Choroid plexus epithelial cell (primary cell): ENCODE measurements around the gene OPCML.

ENCODE experiments used
- DNase-seq: peaks from one replicate; pipeline ENCODE4 v3.0.0-alpha.2; 2010; ENCODE audit warnings: low read depth
- H3K4me3 ChIP-seq: 2 replicates; pipeline ENCODE4 v1.5.1; 2011; ENCODE audit warnings: low read depth, mild to moderate bottlenecking, control low read depth, low read length, moderate library complexity
- CTCF ChIP-seq: conservative IDR thresholded peaks from 2 replicates; pipeline ENCODE4 v1.5.1; 2011; ENCODE audit warnings: low read depth, mild to moderate bottlenecking, control low read depth, inconsistent platforms, low read length, moderate library complexity

OPCML gene

DNA sequence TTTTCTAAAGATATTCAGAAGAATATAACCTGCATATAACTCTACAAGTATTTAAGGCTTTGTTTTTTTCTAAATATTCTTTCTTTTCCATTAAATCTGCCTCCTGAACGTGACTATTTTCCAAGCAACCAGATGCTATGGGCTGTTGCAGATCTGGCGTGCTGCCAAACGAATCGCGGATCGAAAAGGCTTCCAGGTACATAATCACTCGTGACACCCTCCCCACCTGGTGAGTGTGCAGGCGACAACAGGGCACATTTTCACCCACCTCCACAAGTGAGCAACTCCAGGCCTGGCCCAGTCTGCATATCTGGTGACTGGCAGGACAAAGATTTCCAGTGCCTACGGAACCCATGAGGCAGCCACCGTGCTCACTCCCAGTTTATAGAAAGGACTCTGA, 660.1 kb downstream of the OPCML start:
- no peak overlapping the region for H3K4me3 ChIP-seq
- DNase-seq, result no peak
- TF ChIP-seq CTCF, result no peak

DNA sequence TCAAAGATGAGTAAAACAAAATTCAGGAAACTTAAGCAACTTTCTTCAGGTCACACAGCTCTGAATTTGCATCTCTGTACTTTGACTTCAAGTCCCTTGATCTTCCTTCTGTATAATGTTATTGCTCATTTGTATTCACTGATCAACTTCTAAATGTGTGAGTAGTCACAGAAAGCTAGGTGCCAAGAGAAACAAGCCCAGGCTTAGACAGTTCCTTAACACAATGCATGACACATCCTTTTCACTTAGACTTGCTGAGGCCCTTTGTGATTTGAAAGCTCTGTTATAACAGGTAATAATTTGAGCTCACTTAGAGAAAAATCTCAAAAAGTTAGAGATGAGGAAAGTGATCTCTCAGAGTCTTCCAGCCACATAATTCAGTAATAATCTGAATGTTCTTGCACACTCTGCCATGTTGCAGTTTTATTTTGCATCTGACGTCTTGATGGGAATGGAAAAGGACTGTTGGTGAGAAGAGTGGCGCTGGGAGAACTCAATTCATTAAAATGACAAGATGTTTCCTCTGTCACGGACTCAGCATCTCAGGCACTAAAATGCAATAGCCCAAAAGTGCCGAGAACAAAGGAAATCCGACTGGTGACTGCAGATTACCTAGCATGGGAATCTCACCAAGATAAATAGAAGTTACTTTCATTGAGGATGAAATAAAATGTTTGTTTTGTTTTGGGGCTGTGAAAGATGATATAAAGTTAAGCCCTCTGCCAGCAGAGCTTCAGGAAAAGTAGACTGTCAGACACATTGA, 665.3 kb downstream of the OPCML start:
- peak; percentile 18 for DNase-seq
- H3K4me3 ChIP-seq, result no peak overlapping the region
- no peak for TF ChIP-seq CTCF

- TF ChIP-seq CTCF, result no peak
- H3K4me3 ChIP-seq, result no peak overlapping the region
- DNase-seq, result no peak
Observed at GRCh38 chr11:132865623-132866022, 666.7 kb downstream of the OPCML start.

- H3K4me3 ChIP-seq, result no peak overlapping the region
- no peak for TF ChIP-seq CTCF
- no peak for DNase-seq
Observed at GRCh38 chr11:132864811-132865576, 667.3 kb downstream of the OPCML start.

- DNase-seq, result no peak
- TF ChIP-seq CTCF, result no peak
- H3K4me3 ChIP-seq, result no peak overlapping the region
Observed at GRCh38 chr11:132862933-132863332, 669.4 kb downstream of the OPCML start.

DNA sequence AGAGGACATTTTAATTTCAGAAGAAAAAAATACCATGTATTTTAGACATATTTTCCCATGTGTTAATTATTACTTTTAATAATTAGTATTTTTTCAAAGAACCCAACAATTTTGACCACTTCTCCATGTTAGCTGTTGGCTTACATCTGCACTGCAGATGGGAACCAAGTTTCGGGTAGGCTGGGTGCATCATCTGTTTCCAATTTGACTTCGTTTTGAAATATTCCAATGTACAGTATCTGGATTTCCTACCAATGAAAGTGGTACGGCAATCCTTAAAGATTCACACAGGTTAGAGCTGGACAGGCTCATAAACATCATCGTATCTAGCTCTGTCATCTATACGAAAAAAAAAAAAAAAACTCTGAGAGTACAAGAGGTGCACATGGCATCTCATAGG, 670.2 kb downstream of the OPCML start:
- no peak for TF ChIP-seq CTCF
- H3K4me3 ChIP-seq, result no peak overlapping the region
- DNase-seq, result no peak
